GM21529 (cell line): Measurements from ENCODE around the gene RPS19BP1.
"Not testable (repeated sequence)": the region's sequence is repeated elsewhere in the genome, so short reads cannot be mapped to it uniquely, and the experiment has no call there.

Source experiments
- ATAC-seq: cut with Tn5 transposase; IDR thresholded peaks from one replicate; pipeline ENCODE4 v1.9.1; 2021; ENCODE audit not compliant: unreplicated experiment

Gene RPS19BP1

GRCh38 chr22:39528681-39529486, 3.7 kb downstream of the RPS19BP1 start:
- ATAC-seq: peak; percentile 33

DNA sequence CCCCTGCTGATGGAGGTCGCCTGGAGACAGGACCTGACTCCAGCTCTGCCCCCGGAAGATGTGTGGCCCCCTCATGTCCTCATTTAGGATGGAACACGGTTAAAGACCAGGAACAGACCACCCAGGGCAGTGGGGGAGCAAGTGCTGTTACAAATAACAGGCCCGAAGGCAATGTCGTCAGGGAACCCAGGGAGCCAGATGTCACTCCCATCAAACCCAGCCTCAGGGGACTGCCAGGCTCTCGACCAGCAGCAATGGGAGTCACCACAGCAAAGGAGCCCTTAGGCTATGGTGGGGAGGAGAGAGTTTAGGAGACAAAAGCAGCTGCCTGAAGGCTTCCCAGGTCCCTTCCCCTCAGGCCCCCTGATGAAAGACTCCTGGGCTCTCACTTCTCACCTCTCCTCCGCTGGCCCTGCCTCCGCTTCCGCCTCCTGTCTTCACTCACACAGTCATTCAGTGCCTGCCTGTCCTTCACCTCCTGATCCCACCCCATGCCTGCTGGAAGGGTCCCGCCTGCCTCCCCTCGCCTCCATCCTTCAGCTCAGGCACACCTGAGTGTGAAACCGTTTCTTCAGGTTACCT, 4.4 kb downstream of the RPS19BP1 start:
- no peak for ATAC-seq

GRCh38 chr22:39527481-39527961, 5.0 kb downstream of the RPS19BP1 start:
- no peak for ATAC-seq

GRCh38 chr22:39526736-39527171, 5.8 kb downstream of the RPS19BP1 start:
- ATAC-seq: no peak

DNA sequence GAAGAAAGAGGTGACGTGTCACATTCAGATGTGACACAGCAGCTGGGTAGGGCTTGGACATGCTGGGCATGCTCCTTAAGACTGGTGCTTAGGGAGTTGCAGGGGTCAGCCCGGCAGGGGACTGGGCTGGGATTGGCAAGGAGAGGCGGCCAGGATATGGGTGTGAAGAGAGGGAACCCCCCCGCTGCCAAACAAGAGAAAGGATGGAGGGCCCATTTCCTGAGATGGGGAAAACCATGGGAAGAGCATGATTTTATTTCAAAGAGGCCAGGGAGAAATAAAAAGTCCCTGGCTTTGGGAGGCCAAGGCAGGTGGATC, 6.9 kb downstream of the RPS19BP1 start:
- ATAC-seq: no peak

DNA sequence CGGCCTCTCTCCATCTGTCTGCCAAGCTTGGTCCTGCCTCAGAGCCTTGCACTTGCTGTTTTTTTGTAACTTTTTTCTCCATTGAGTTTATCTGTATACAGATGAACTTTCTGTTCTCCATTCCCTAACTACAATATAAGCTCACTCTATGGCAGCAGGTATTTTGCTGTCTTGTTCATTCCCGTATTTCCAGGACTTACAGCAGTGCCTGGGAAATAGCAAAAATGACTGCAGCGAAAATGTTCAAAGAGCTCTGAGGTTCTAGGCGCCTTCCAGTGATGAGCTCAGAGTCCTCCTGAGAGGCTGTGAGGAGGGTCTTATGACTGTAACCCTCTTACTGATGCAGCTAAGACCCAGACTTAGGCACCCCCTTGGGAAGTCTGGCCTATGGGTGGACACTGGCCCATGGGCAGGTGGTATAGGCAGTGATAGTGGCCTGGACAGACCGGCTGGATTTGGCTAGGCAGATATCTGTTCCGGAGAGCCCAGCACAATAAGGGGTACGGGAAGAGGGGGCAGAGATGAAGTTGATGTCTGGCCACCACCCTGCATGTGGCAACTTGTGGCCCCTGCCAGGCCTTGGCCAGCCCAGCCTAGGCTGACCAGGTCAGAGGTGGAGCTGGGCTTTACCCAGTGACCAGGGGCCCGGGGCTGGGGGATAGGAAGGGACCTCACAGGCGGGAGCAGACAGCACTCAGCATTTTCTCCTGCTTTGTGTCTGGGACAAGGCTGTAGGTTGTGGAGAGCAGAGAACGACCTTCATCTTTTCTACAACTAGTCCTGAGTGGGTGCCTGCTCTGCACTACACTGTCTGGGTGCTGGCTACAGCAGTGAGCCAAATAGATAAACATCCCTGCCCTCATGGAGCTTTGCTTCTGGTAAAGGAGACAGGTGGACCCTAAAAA, 7.5 kb downstream of the RPS19BP1 start:
- ATAC-seq: no peak

DNA sequence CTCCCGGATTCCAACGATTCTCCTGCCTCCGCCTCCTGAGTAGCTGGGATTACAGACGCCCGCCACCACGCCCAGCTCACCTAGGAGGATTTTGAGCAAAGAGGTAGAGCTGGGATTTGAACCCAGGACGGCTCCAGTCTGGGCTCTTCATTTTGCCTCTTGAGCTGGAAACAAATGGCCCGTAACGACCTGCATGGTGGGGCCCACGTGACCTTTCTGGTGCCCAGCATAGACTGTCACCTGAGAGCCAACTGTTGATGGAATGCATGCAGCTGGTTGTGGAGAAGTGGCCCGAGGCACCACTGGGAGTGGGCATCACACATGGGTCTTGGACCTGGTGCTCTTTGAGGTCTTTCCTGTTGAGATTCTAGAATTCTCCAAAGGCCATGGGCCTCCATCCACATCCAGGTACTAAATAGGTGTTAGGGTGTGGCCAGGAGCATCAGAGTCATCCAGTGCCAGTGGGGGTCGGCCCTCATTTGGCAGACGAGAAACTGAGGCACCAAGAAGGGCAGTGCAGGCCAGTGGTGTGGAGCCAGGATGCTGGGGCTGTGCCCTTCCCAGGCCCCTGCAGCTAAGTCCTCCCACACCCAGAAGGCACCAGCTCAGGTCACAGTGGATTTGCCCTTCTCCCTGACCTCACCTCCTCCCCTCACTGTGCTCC, 8.3 kb downstream of the RPS19BP1 start:
- no peak for ATAC-seq

DNA sequence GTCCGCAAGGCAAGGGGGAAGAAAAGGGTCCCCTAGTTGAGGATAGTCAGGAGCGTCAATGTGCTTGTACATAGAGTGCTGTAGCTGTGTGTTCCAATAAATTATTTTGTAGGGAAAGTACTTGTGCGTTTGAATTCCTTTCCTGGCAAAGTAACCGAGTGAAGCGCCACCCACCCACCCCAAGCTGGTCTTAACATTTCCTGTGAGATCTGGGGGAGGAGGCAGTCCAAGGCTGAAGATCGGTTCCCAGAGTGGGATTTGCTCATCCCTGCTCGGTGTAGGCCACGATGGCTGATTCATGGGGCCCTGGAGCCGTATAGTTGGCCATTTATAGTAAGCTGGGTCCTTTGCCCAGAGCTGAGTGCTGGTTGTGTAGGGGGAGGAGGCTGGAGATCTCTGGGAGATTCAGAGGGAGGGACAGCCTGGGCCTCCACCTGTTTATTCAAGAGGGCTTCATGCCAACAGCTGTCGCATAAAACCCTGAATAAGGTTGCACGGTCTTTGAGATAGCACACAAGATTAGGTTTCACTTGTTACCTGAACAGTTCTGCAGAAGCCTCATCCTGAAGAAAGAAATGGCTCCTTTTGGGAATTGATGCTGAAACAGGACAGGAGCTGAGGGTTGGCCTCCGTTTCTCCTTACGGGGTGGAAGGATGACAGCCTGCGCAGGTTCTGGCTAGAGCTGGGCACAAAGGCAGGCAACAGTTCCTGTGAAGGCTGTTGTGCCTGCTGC, 9.8 kb downstream of the RPS19BP1 start:
- no peak for ATAC-seq

DNA sequence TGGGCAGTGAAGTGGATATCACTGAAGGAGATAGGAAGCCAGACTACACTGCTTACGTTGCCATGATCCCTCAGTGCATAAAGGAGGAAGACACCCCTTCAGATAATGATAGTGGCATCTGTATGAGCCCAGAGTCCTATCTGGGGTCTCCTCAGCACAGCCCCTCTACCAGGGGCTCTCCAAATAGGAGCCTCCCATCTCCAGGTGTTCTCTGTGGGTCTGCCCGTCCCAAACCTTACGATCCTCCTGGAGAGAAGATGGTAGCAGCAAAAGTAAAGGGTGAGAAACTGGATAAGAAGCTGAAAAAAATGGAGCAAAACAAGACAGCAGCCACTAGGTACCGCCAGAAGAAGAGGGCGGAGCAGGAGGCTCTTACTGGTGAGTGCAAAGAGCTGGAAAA, 10.5 kb downstream of the RPS19BP1 start:
- ATAC-seq: not testable (repeated sequence)

GRCh38 chr22:39521106-39521885, 11.3 kb downstream of the RPS19BP1 start:
- ATAC-seq: not testable (repeated sequence)

GRCh38 chr22:39520226-39521105, 12.1 kb downstream of the RPS19BP1 start, which contains the start of gene ATF4:
TSS of gene ATF4 (plus strand) at chr22:39520562. CDS start at chr22:39521446, 884 bp downstream.
- peak; percentile 31 for ATAC-seq

- ATAC-seq: peak; percentile 71
These were observed 12.8 kb downstream of the RPS19BP1 start for GRCh38 chr22:39519681-39520225.

DNA sequence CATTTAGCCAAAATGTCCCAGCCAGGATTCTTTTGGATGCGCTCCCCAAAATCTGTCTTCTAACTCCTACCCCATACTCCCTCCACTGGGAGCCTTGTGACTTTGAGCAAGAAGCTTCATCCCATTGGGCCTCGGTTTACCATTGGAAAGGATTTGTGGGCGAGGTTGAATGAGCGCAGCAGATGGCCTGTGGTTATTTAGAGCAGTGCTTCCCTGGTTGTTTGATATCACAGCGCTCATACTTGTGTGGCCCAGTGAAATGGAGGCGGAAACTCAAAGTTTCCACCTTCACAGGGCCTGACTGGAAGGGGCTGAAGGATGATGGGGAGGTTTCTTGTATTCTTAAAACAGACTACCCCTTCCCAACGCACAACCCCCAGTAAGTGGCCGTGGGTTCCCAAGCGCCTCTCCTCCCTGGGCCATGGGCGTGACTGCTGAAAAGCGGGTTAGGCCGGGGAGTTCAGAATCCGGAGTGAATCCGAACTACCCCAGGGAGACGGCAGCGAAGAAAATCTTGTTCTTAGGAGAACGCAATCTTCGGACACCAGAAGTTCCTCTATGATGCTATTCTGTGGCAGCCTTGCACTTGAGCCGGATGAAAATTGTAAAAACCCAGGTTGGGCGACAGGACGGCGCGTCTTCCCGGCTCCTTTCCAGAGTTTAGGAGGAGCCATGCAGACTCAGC, 13.4 kb downstream of the RPS19BP1 start:
- no peak for ATAC-seq

DNA sequence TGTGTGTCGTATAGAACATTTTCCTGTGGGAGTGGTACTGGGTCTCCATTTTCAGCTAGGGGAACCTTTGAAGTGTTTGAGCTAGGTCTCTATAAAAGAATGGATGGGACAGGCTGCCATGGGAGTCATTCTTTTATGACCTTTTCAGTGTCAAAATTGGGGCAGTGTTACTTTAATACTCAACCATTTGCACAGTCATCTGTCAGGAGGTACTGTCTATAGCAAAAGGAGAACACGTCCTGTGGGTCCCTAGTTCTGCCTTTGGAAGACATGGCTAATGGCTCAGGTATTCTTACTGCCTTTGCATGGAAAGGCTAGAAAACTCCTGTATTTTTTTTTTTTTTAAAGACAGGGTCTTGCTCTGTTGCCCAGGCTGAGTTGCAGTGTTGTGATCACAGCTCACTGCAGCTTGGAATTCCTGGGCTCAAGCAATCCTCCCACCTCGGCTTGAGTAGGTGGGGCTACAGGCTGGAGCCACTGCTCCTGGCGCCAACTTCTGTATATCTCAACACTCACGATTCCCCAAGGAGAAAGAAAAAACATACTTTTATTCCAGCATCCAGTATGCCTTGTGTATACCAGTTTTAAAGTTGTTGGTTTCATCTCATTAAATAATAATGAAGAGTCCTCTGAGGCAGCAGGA, 14.3 kb downstream of the RPS19BP1 start:
- ATAC-seq: no peak

- ATAC-seq: no peak
These were observed 15.1 kb downstream of the RPS19BP1 start for GRCh38 chr22:39517470-39517869.

- no peak for ATAC-seq
These were observed 17.1 kb downstream of the RPS19BP1 start for GRCh38 chr22:39515266-39516050.
